ENCODE results near the gene BCO2.
"Not testable (repeated sequence)": the region's sequence is repeated elsewhere in the genome, so short reads cannot be mapped to it uniquely, and the experiment has no call there.

The BCO2 gene

GRCh38 chr11:112174789-112175598, at the start of gene BCO2:
Gene BCO2 (plus strand): TSS chr11:112175512. CDS start chr11:112175602, 90 bp downstream.
- DNase-seq, result peak; percentile 63 to 85

GRCh38 chr11:112127056-112127455, 48.3 kb upstream of the BCO2 start:
- DNase-seq, result no peak

- DNase-seq, result no peak
These were observed 46.7 kb upstream of the BCO2 start for GRCh38 chr11:112128483-112129121.

GRCh38 chr11:112129656-112130055, 45.7 kb upstream of the BCO2 start:
- DNase-seq, result peak in 1 of 2 donors; percentile 14

GRCh38 chr11:112132737-112133136, 42.6 kb upstream of the BCO2 start:
- DNase-seq, result no peak

- no peak for DNase-seq
These were observed 40.8 kb upstream of the BCO2 start for GRCh38 chr11:112134473-112134872.

- DNase-seq, result no peak
These were observed 31.7 kb upstream of the BCO2 start for GRCh38 chr11:112143597-112143996.

- no peak for DNase-seq
These were observed 24.8 kb upstream of the BCO2 start for GRCh38 chr11:112150517-112150916.

GRCh38 chr11:112156153-112156955, 19.0 kb upstream of the BCO2 start:
- DNase-seq, result no peak

GRCh38 chr11:112156956-112157766, 18.2 kb upstream of the BCO2 start:
- peak in 1 of 2 donors; percentile 32 for DNase-seq

- DNase-seq, result no peak
These were observed 15.9 kb upstream of the BCO2 start for GRCh38 chr11:112159098-112160065.

- no peak for DNase-seq
These were observed 15.0 kb upstream of the BCO2 start for GRCh38 chr11:112160091-112160848.

GRCh38 chr11:112161012-112161411, 14.3 kb upstream of the BCO2 start:
- no peak for DNase-seq

- DNase-seq, result not testable (repeated sequence)
These were observed 13.1 kb upstream of the BCO2 start for GRCh38 chr11:112162200-112162599.

GRCh38 chr11:112162761-112163546, 12.4 kb upstream of the BCO2 start:
- DNase-seq, result no peak

- peak in 1 of 2 donors; percentile 44 for DNase-seq
These were observed 11.2 kb upstream of the BCO2 start, which contains the start of gene IL18 for GRCh38 chr11:112163875-112164685. Gene IL18 (minus strand): TSS chr11:112164094. CDS start chr11:112155053, 9,041 bp downstream.

GRCh38 chr11:112165049-112165448, 10.3 kb upstream of the BCO2 start:
- no peak for DNase-seq

- no peak for DNase-seq
These were observed 8.8 kb upstream of the BCO2 start for GRCh38 chr11:112166562-112166961.

GRCh38 chr11:112167145-112167544, 8.2 kb upstream of the BCO2 start, which contains the start of gene TEX12:
Gene TEX12 (plus strand): TSS chr11:112167372. CDS start chr11:112169269, 1,897 bp downstream.
- no peak for DNase-seq
